HG03039 (cell line): ENCODE measurements around the gene TMPRSS9.
"Not testable (repeated sequence)": the region's sequence is repeated elsewhere in the genome, so short reads cannot be mapped to it uniquely, and the experiment has no call there.

Experiments
- ATAC-seq: cut with Tn5 transposase; IDR thresholded peaks from one replicate; pipeline ENCODE4 v1.9.1; 2021; ENCODE audit warnings: mild to moderate bottlenecking, moderate library complexity; ENCODE audit not compliant: unreplicated experiment

The TMPRSS9 gene

GRCh38 chr19:2341244-2341751 lies 18.8 kb upstream of the TMPRSS9 start:
- ATAC-seq: no peak

GRCh38 chr19:2341982-2342381 lies 18.1 kb upstream of the TMPRSS9 start:
- ATAC-seq: no peak

- no peak for ATAC-seq
These were observed 17.3 kb upstream of the TMPRSS9 start for GRCh38 chr19:2342656-2343288.

GRCh38 chr19:2343289-2343982 lies 16.6 kb upstream of the TMPRSS9 start:
- ATAC-seq: no peak

- no peak for ATAC-seq
These were observed 15.6 kb upstream of the TMPRSS9 start for GRCh38 chr19:2344381-2344870.

- ATAC-seq: no peak
These were observed 15.0 kb upstream of the TMPRSS9 start for GRCh38 chr19:2345076-2345475.

GRCh38 chr19:2345794-2346663 lies 14.0 kb upstream of the TMPRSS9 start:
- no peak for ATAC-seq

- ATAC-seq: not testable (repeated sequence)
These were observed 10.2 kb upstream of the TMPRSS9 start for GRCh38 chr19:2349818-2350217.

GRCh38 chr19:2350656-2351055 lies 9.4 kb upstream of the TMPRSS9 start:
- ATAC-seq: no peak

GRCh38 chr19:2351591-2351990 lies 8.5 kb upstream of the TMPRSS9 start:
- ATAC-seq: no peak

- ATAC-seq: no peak
These were observed 7.9 kb upstream of the TMPRSS9 start for GRCh38 chr19:2352121-2352520.

GRCh38 chr19:2353159-2353886 lies 6.7 kb upstream of the TMPRSS9 start:
- ATAC-seq: no peak

GRCh38 chr19:2353887-2354592 lies 6.0 kb upstream of the TMPRSS9 start:
- ATAC-seq: no peak

GRCh38 chr19:2354670-2355069 lies 5.4 kb upstream of the TMPRSS9 start:
- no peak for ATAC-seq

- ATAC-seq: no peak
These were observed 4.7 kb upstream of the TMPRSS9 start for GRCh38 chr19:2355168-2356035.

- ATAC-seq: no peak
These were observed 3.9 kb upstream of the TMPRSS9 start for GRCh38 chr19:2356036-2356646.

- ATAC-seq: no peak
These were observed 2.5 kb upstream of the TMPRSS9 start for GRCh38 chr19:2357279-2358206.
